22Rv1 (cell line): ENCODE measurements around the gene CRYM.

Experiments
- CTCF ChIP-seq: fragments of 450-650 bp; IDR thresholded peaks from 2 replicates; pipeline ENCODE4 v1.5.1; 2017; ENCODE audit warnings: mild to moderate bottlenecking
- ZFX ChIP-seq: fragments of 450-650 bp; IDR thresholded peaks from 2 replicates; pipeline ENCODE4 v1.6.1; 2017; ENCODE audit warnings: antibody characterized with exemption, borderline replicate concordance

GRCh38 chr16:21214086-21214485 is 64.0 kb downstream of the CRYM start:
- TF ChIP-seq CTCF, result no peak
- no peak for TF ChIP-seq ZFX
